Measurements from ENCODE around the gene CPA1.

CPA1 gene

GRCh38 chr7:130387306-130387627, 7.0 kb downstream of the CPA1 start:
- TF ChIP-seq, protein P1, sequence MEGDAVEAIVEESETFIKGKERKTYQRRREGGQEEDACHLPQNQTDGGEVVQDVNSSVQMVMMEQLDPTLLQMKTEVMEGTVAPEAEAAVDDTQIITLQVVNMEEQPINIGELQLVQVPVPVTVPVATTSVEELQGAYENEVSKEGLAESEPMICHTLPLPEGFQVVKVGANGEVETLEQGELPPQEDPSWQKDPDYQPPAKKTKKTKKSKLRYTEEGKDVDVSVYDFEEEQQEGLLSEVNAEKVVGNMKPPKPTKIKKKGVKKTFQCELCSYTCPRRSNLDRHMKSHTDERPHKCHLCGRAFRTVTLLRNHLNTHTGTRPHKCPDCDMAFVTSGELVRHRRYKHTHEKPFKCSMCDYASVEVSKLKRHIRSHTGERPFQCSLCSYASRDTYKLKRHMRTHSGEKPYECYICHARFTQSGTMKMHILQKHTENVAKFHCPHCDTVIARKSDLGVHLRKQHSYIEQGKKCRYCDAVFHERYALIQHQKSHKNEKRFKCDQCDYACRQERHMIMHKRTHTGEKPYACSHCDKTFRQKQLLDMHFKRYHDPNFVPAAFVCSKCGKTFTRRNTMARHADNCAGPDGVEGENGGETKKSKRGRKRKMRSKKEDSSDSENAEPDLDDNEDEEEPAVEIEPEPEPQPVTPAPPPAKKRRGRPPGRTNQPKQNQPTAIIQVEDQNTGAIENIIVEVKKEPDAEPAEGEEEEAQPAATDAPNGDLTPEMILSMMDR (IDR thresholded peaks at IDR 0.05; ENCODE audit: low read depth, low read length, missing control alignments), result no peak
- DNase-seq (ENCODE audit: low read depth), result no peak

DNA sequence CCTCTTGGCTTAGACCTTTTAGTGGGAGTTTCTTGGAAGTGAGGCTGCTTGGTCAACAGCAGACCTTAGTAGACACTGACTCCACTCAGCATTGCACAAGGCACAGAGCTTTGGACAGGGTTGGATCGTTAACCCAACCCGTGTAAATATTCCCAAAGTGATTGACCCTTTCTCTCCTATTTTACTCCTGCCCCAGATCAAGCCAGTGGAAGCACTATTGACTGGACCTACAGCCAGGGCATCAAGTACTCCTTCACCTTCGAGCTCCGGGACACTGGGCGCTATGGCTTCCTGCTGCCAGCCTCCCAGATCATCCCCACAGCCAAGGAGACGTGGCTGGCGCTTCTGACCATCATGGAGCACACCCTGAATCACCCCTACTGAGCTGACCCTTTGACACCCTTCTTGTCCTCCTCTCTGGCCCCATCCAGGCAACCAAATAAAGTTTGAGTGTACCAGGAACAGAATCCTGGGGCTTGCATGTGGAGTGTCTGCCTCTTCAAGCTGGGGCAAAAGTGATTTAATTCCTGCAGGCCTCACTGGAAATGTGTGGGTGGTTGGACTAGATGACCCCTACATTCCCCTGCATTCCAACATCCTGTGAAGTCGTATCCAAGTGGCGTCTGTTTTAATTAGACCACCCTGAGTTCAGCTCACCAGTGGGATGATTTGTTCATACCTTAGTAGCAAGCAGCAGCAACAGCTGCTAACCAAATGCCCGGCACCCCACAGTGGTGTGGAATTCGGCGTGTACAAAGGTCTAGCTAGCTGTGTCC, 7.5 kb downstream of the CPA1 start:
- no peak overlapping the region for H3K4me3 ChIP-seq (ENCODE audit: low read depth, low read length)
- TF ChIP-seq, protein P1 (IDR thresholded peaks at IDR 0.05; ENCODE audit: low read depth, low read length, missing control alignments), result no peak
- no peak for DNase-seq (ENCODE audit: low read depth)

More at GRCh38 chr7:130387306-130387627, 7.0 kb downstream of the CPA1 start:
- H3K4me3 ChIP-seq (ENCODE audit: low read depth, low read length), result no peak overlapping the region

DNA sequence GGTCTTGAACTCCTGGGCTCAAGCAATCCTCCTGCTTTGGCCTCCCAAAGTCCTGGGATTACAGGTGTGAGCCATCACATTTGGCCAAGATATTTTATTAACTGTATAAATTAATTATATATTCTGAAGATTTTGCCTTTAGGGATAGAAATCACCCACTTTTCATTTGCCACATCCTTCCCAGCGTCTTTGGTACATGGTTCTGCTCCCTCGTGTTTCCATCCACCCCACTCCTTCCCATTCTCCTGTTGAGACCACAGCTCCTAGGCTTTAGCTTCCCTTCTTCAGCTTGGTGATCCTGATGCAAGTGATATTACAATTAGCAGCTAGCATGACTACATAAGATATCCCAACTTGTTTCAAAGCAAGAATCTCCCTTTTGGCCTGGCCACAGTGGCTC, 8.4 kb downstream of the CPA1 start:
- no peak overlapping the region for H3K4me3 ChIP-seq (ENCODE audit: low read depth, low read length)
- DNase-seq (ENCODE audit: low read depth), result no peak
- TF ChIP-seq, protein P1 (IDR thresholded peaks at IDR 0.05; ENCODE audit: low read depth, low read length, missing control alignments), result no peak

GRCh38 chr7:130390486-130390885, 10.2 kb downstream of the CPA1 start:
- TF ChIP-seq, protein P1 (IDR thresholded peaks at IDR 0.05; ENCODE audit: low read depth, low read length, missing control alignments), result no peak
- no peak overlapping the region for H3K4me3 ChIP-seq (ENCODE audit: low read depth, low read length)
- no peak for DNase-seq (ENCODE audit: low read depth)

DNA sequence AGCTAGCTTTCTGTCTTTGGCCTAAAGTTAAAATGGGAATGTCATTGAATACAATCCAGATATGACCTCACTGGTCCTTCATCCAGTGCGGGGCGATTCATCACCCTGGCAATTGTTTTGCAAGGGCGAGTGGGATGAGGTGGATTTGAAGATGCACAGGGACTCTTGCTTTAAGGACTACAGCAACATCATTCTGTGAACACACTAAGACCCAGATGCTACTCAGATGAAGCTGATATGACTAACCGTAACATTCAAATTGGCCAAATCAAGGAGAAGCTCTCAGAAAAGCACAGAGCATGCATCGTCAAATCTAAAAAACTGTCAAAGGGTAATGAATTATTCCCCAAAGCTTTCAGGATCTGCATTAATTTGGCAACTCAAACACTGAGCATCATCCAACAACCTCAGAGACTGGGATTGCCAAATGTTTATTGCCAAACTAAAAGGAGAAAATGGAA, 12.8 kb downstream of the CPA1 start:
- DNase-seq (ENCODE audit: low read depth), result no peak
- no peak overlapping the region for H3K4me3 ChIP-seq (ENCODE audit: low read depth, low read length)
- TF ChIP-seq, protein P1 (IDR thresholded peaks at IDR 0.05; ENCODE audit: low read depth, low read length, missing control alignments), result no peak

GRCh38 chr7:130393841-130394411, 13.6 kb downstream of the CPA1 start:
- DNase-seq (ENCODE audit: low read depth), result no peak
- TF ChIP-seq, protein P1 (IDR thresholded peaks at IDR 0.05; ENCODE audit: low read depth, low read length, missing control alignments), result no peak
- H3K4me3 ChIP-seq (ENCODE audit: low read depth, low read length), result no peak overlapping the region
